H9 (cell line): ENCODE measurements around the gene PTPN3. TPM values are rescaled to one million over a fixed set of nuclear protein-coding genes. Genes with fewer than 3 reads are reported as not detected.

Experiments used
- DNase-seq: peaks from one replicate; pipeline ENCODE4 v3.0.0-alpha.2; 2017
- H2AFZ ChIP-seq: one replicate; pipeline ENCODE4 v1.6.1; 2013; ENCODE audit warnings: mild to moderate bottlenecking, low read length, control low read depth, moderate library complexity
- H2AK5ac ChIP-seq: 2 replicates; pipeline ENCODE4 v1.6.1; 2013; ENCODE audit warnings: low read length, control low read depth, mixed read lengths; ENCODE audit not compliant: insufficient read length
- H2BK120ac ChIP-seq: one replicate; pipeline ENCODE4 v1.6.1; 2013; ENCODE audit warnings: low read depth, mild to moderate bottlenecking, low read length, control low read depth, inconsistent platforms; ENCODE audit not compliant: poor library complexity, severe bottlenecking
- H2BK12ac ChIP-seq: 2 replicates; pipeline ENCODE4 v1.6.1; 2013; ENCODE audit warnings: low read length, control low read depth, mixed read lengths, low read depth; ENCODE audit not compliant: insufficient read length
- H2BK15ac ChIP-seq: 2 replicates; pipeline ENCODE4 v1.6.1; 2013; ENCODE audit warnings: low read depth, low read length, control low read depth
- H2BK20ac ChIP-seq: one replicate; pipeline ENCODE4 v1.6.1; 2013; ENCODE audit warnings: low read depth, mild to moderate bottlenecking, low read length, control low read depth, inconsistent platforms; ENCODE audit not compliant: poor library complexity, severe bottlenecking
- H2BK5ac ChIP-seq: 2 replicates; pipeline ENCODE4 v1.6.1; 2013; ENCODE audit warnings: low read length, control low read depth, mixed read lengths; ENCODE audit not compliant: insufficient read length
- H3K14ac ChIP-seq: 2 replicates; pipeline ENCODE4 v1.6.1; 2013; ENCODE audit warnings: low read length, control low read depth; ENCODE audit not compliant: insufficient read depth
- H3K18ac ChIP-seq: 2 replicates; pipeline ENCODE4 v1.6.1; 2013; ENCODE audit warnings: low read depth, mild to moderate bottlenecking, mixed read lengths, low read length, control low read depth; ENCODE audit not compliant: insufficient read length
- H3K23ac ChIP-seq: 2 replicates; pipeline ENCODE4 v1.6.1; 2013; ENCODE audit warnings: low read length, control low read depth, mixed read lengths, low read depth; ENCODE audit not compliant: insufficient read length
- H3K23me2 ChIP-seq: 2 replicates; pipeline ENCODE4 v1.6.1; 2013; ENCODE audit warnings: low read depth, mild to moderate bottlenecking, mixed read lengths, low read length, control low read depth; ENCODE audit not compliant: insufficient read length, poor library complexity, severe bottlenecking
- H3K27ac ChIP-seq: 2 replicates; pipeline ENCODE4 v1.5.1; 2013; ENCODE audit warnings: low read length, control low read depth, mixed read lengths, low read depth; ENCODE audit not compliant: insufficient read length
- H3K27me3 ChIP-seq: 2 replicates; pipeline ENCODE4 v1.6.1; 2013; ENCODE audit warnings: low read length, control low read depth, inconsistent platforms; ENCODE audit not compliant: insufficient read depth
- H3K4ac ChIP-seq: 2 replicates; pipeline ENCODE4 v1.6.1; 2013; ENCODE audit warnings: low read depth, mild to moderate bottlenecking, control low read depth, inconsistent platforms, low read length, moderate library complexity
- H3K4me1 ChIP-seq: 2 replicates; pipeline ENCODE4 v1.6.1; 2013; ENCODE audit warnings: low read length, control low read depth, inconsistent platforms; ENCODE audit not compliant: insufficient read depth
- H3K4me2 ChIP-seq: 2 replicates; pipeline ENCODE4 v1.6.1; 2013; ENCODE audit warnings: low read length, control low read depth, mixed read lengths; ENCODE audit not compliant: insufficient read length, insufficient read depth
- H3K56ac ChIP-seq: 2 replicates; pipeline ENCODE4 v1.6.1; 2013; ENCODE audit warnings: low read depth, mild to moderate bottlenecking, mixed read lengths, low read length, control low read depth; ENCODE audit not compliant: insufficient read length
- H3K79me1 ChIP-seq: 2 replicates; pipeline ENCODE4 v1.6.1; 2013; ENCODE audit warnings: low read depth, mild to moderate bottlenecking, moderate library complexity, low read length, control low read depth, inconsistent platforms; ENCODE audit not compliant: insufficient read depth, poor library complexity, severe bottlenecking
- H3K79me2 ChIP-seq: 2 replicates; pipeline ENCODE4 v1.6.1; 2013; ENCODE audit warnings: low read length, control low read depth, inconsistent platforms; ENCODE audit not compliant: insufficient read depth
- H3K9ac ChIP-seq: 2 replicates; pipeline ENCODE4 v1.6.1; 2013; ENCODE audit warnings: low read length, control low read depth, mixed read lengths; ENCODE audit not compliant: insufficient read length; ENCODE audit errors: extremely low read depth
- H3K9me3 ChIP-seq: one replicate; pipeline ENCODE4 v1.6.1; 2013; ENCODE audit warnings: low read depth, low read length, inconsistent platforms; ENCODE audit not compliant: control insufficient read depth
- H3T11ph ChIP-seq: one replicate; pipeline ENCODE4 v1.6.1; 2013; ENCODE audit warnings: mild to moderate bottlenecking, low read length, control low read depth, inconsistent platforms
- H4K20me1 ChIP-seq: one replicate; pipeline ENCODE4 v1.6.1; 2013; ENCODE audit not compliant: control insufficient read depth, insufficient read length, insufficient read depth
- H4K5ac ChIP-seq: 2 replicates; pipeline ENCODE4 v1.6.1; 2013; ENCODE audit warnings: low read depth, mild to moderate bottlenecking, mixed read lengths, low read length, control low read depth; ENCODE audit not compliant: insufficient read length
- H4K8ac ChIP-seq: replicated peaks from 2 replicates; pipeline ENCODE4 v1.6.1; 2013; ENCODE audit warnings: low read length, control low read depth, mixed read lengths, low read depth; ENCODE audit not compliant: insufficient read length
- H4K91ac ChIP-seq: 2 replicates; pipeline ENCODE4 v1.6.1; 2013; ENCODE audit warnings: low read depth, mild to moderate bottlenecking, moderate library complexity, mixed read lengths, low read length, control low read depth; ENCODE audit not compliant: insufficient read length
- H3K27ac Mint-ChIP-seq, 3 experiments: 2 replicates in 2 of 3; 3 replicates in 1 of 3; pipeline ENCODE4 v1.8.0; 2020 to 2021; ENCODE audit warnings: mixed read lengths in 3 of 3, mild to moderate bottlenecking in 1 of 3, moderate library complexity in 1 of 3
- H3K27me3 Mint-ChIP-seq: 2 replicates; pipeline ENCODE4 v1.8.0; 2021; ENCODE audit warnings: low read depth, mild to moderate bottlenecking, moderate library complexity, mixed read lengths
- H3K36me3 Mint-ChIP-seq, 3 experiments: 2 replicates in 2 of 3; 3 replicates in 1 of 3; pipeline ENCODE4 v1.8.0; 2020 to 2021; ENCODE audit warnings: low read depth in 3 of 3, mixed read lengths in 3 of 3; ENCODE audit not compliant: insufficient read depth in 1 of 3
- H3K4me1 Mint-ChIP-seq, 2 experiments: 2 replicates each; pipeline ENCODE4 v1.8.0; 2020; ENCODE audit warnings: mixed read lengths in 2 of 2
- H3K4me3 Mint-ChIP-seq, 2 experiments: 2 replicates in 1 of 2; 3 replicates in 1 of 2; pipeline ENCODE4 v1.8.0; 2020 to 2021; ENCODE audit warnings: mild to moderate bottlenecking in 2 of 2, mixed read lengths in 2 of 2, moderate library complexity in 1 of 2
- H3K9me3 Mint-ChIP-seq, 2 experiments: 2 replicates in 1 of 2; 3 replicates in 1 of 2; pipeline ENCODE4 v1.8.0; 2020; ENCODE audit warnings: mild to moderate bottlenecking in 2 of 2, mixed read lengths in 2 of 2, moderate library complexity in 1 of 2
- CTCF ChIP-seq: fragments of 200-600 bp; sonication (generic); conservative IDR thresholded peaks from 3 replicates; pipeline ENCODE4 v1.8.0; 2021; ENCODE audit warnings: antibody characterized with exemption, mild to moderate bottlenecking
- WGBS: extraction: QIAGEN DNeasy Blood & Tissue Kit; methylation state at CpG from one replicate; pipeline ENCODE4 v1.1.7; 2013; ENCODE audit warnings: missing lambda C conversion rate, low lambda C conversion rate, mixed read lengths; ENCODE audit not compliant: insufficient read length; ENCODE audit errors: extremely low coverage; 5-methylcytosine and 5-hydroxymethylcytosine counted together
- total RNA-seq: library from RNA; stranded (reverse); gene quantifications from 2 replicates; pipeline ENCODE4 v1.2.1, GENCODE V29; 2021

Gene PTPN3
- total RNA-seq, 1 experiment from 2014 or later = 2.6 TPM

DNA sequence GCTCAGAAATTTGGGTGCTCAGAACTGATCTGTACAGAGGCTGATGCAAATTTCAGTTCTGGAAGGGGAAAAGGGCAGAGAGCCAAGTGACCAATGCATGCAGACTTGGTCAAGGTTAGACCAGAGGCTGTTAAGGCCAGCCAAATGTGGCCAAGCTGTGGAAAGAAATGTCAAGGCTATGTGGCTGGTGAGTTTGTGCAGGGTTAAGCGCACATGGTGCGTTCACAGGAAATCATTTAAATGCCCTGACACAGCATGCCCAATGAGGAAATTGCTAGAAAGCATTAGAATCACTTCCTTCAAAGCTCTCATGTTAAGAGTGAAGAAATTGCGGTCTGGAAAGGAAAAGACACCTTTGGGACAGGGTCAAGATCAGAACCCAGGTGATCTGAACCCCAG, 58.0 kb downstream of the PTPN3 start:
- Mint-ChIP-seq H3K36me3 (no peaks in the 10 kb centered on the region), H3K4me1 (peaks cover 7 to 8% of the 10 kb centered on the region in 2 experiments), H3K9me3 (no peaks in the 10 kb centered on the region), H3K4me3 (no peak overlapping the region), H3K27ac (no peak overlapping the region), H3K27me3 (no peaks in the 10 kb centered on the region)
- Histone ChIP-seq H3K56ac (no peak overlapping the region), H3T11ph (no peak overlapping the region), H3K9me3 (no peaks in the 10 kb centered on the region), H2BK20ac (no peak overlapping the region), H2AFZ (no peak overlapping the region), H3K9ac (no peak overlapping the region), H3K79me2 (no peaks in the 10 kb centered on the region), H4K5ac (no peak overlapping the region), H3K4ac (no peak overlapping the region), H2BK5ac (no peak overlapping the region), H2BK12ac (no peak overlapping the region), H3K27me3 (no peaks in the 10 kb centered on the region), H3K27ac (no peak overlapping the region), H3K4me1 (no peaks in the 10 kb centered on the region; the same call in 1 of the 2 replicates), H2BK120ac (no peak overlapping the region), H2BK15ac (no peak overlapping the region), H2AK5ac (no peak overlapping the region), H4K20me1 (no peaks in the 10 kb centered on the region), H3K23me2 (no peaks in the 10 kb centered on the region), H4K8ac (no peak overlapping the region), H3K14ac (no peak overlapping the region), H3K18ac (no peak overlapping the region), H3K79me1 (no peaks in the 10 kb centered on the region), H3K23ac (no peak overlapping the region), H3K4me2 (no peak overlapping the region), H4K91ac (no peak overlapping the region)
- DNase-seq = no peak
- no peak for TF ChIP-seq CTCF
- WGBS = no CpG with 5 or more reads among the region's 3 CpGs
